Activated CD8-positive, alpha-beta memory T cell treated with anti-CD3 and anti-CD28 coated beads for 1 hour (primary cell): ENCODE results near the gene XKRX.
A peak's percentile ranks its signal among the peaks of the same experiment; 100 is the strongest.

Source experiments
- DNase-seq, 2 donors: peaks; one replicate each; pipeline ENCODE4 v3.0.0-alpha.2; 2020; ENCODE audit warnings: low read depth in 1 of 2; ENCODE audit errors: extremely low read depth in 1 of 2

The XKRX gene

DNA sequence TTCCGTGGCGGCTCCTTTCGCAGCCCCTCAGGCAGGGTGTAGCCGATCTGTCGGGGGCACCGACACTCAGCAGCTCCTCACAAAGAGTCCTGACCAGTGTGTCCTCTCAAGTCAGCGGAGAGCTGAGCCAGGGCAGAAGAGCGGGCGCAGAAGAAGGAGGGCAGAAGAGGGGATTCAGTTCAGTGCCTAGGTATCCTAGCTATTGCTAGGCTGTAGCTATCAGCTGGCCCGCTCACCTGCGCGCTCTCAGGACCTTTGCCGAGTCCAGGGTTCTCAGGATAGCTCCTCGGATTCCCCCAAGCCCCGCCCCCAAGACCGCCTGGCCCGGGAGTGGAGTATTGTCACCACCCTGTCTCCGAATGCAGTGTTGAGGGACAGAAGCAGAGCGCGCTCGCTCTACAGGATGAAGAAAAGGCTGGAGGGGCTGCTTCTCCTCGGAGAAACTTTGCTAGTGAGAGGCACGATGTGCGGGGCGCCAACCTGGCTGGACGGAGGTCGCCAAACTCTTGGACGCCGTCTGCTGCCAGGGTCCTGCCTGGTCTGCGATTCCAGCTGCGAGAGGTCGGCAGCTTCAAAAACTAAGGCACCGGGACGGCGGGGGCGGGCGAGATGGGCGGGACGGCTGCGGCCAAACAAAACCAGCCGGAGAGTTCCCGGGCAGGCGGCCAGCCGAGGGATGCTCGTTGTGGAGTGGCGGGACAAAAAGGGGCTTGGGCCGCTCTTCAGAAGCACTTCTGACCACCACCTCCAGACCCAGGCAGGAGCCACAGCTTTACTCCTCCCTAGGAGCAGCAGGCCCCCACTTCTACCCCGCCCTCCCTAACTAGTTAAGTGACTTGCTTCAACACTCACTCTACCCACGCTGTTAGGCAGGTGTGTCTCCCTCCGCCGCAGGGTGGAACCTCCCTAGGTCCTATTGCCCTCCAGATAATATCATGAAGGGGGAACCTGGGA, at the start of gene XKRX:
XKRX (minus strand) TSS at position 258 of the 954 bp plus-strand sequence. CDS start 613 bp downstream, outside the sequence.
- DNase-seq: peak; percentile 2 to 5

DNA sequence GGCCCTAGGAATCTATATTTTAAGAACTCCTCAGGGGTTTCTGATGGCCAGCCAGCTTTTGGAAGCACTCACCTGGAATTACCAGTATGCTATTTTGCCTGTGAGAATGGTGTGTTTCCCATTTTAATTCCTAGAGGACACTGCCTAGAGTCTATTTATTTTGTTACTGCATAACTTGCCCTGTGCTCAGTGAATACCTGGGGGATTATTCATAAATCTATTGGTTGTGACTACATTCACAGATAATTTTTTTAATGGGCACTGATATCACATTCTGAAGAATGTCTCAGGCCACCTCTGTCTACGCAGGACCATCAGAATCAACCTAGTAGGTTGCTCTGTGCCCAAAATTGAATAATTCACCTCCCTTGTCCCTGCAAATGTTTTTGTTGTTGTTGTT, 47.5 kb upstream of the XKRX start:
- DNase-seq: no peak

- no peak for DNase-seq
These were observed 46.5 kb upstream of the XKRX start for GRCh38 chrX:100975212-100975611.

DNA sequence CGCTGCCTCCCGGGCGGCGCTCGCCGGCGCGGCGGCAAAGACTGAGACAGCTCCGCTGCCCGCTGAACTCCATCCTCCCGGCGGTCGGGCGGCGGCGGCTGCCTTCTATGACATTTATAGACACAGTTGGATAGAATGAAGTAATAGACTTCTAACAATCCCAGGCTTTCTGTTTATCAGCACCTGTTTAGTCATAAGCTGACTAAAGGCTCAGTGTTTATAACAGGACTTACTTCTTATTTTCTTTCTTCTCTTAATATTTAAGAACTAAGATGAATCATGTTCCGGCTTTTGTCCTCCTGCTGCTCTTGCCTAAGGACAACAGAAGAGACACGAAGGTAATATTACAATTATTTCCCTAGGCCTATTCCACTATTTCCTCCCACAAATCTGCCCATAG, 44.7 kb upstream of the XKRX start:
- DNase-seq: no peak

DNA sequence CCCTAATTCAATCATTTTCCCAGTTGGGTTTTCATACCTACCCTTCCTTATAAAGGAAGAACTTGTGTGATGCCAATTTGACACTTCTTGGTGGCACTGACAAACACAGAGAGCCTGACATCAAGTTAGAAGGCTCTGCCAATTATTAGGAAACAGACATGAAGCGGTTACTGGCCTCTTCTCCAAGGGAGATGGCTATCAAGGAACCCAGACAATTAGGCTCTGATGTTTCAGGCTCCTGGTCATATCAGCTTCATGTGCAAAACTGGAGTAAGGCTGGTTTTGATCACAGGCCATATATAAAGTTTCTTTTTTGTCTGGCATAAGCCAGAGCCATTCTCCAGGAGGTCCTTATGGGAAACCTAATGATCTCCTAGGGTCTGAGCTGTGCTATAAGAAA, 41.2 kb upstream of the XKRX start:
- DNase-seq: no peak

GRCh38 chrX:100969408-100969807, 40.7 kb upstream of the XKRX start, which contains the start of gene ARL13A:
ARL13A (plus strand) TSS chrX:100969708; CDS start chrX:100973690, 3,982 bp downstream.
- no peak for DNase-seq

- no peak for DNase-seq
These were observed 35.6 kb upstream of the XKRX start for GRCh38 chrX:100964362-100964761.

- DNase-seq: no peak
These were observed 34.1 kb upstream of the XKRX start for GRCh38 chrX:100962811-100963210.

GRCh38 chrX:100948557-100948956, 19.8 kb upstream of the XKRX start:
- no peak for DNase-seq

GRCh38 chrX:100946299-100946927, 17.7 kb upstream of the XKRX start:
- DNase-seq: no peak

- no peak for DNase-seq
These were observed 15.9 kb upstream of the XKRX start for GRCh38 chrX:100944601-100945000.

- no peak for DNase-seq
These were observed 10.6 kb upstream of the XKRX start for GRCh38 chrX:100939333-100939732.

DNA sequence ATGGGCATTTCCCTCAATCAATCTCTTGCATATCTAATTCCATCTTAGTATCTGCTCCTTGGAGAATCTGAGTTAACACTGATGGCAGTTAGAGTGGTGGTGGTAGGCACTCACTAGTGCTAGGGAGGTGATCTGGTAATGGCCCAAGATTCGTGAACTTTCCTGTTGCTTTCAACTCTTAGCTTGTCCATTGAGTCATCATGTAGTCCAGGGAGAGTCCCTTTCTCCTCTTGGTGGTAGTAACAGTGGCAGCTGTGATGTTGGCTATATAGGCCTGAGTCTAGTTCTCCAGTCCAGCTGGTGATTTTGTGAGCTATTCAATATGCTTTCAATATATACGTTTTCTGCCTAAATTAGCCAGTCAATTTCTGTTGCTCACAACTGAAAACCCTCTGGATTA, 7.0 kb upstream of the XKRX start:
- no peak for DNase-seq

DNA sequence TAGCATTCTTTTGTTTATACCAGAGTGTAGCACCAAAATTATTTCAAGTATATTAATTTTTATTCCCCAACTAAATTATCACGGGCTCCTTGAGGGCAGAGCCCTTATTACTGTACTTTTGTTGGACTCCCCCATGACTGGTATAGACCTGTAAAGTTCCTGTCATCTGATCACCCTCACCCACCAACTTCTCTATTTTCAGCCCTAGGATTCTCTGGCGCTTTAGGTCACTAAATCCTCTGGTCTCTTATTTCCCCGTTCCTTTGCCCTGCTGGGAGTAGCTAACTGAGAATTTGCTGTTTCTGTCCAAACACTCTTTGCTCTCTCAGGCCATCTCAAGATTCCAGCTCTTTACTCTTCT, 3.2 kb upstream of the XKRX start:
- no peak for DNase-seq

DNA sequence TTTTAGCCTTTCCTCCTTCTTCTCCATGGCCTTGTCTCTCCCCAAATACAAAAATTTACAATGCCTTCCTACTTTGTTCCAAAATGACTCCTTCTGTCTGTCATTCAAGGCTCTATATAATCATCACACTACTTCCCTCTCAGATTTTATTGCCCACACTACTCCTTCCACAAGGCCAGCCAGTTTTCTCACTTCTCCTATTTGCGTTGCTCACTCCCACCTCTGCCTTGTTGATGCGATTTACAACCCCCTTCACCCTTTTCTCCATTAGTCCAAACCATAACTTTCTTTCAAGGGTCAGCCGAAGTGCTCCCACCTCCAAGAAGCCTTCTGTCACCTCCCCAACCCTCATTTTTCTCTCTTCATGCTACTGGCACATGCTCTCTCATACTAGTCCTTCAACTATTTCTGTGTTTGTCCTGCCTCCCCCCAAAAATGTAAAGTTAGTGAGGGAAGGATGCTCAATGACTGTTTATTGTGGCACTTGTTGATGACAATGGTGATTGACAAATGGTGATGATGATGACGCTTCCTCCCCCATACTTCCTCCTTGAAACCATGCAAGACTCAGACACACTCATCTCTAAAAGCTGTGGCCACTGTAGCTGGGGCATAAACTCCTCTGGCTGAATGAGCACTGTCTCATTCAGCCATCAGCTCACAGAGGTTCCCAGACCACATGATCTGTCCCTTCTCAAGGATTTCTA, 2.7 kb upstream of the XKRX start:
- DNase-seq: no peak

GRCh38 chrX:100926453-100926852, 2.3 kb downstream of the XKRX start:
- DNase-seq: no peak

GRCh38 chrX:100924375-100924774, 4.3 kb downstream of the XKRX start:
- DNase-seq: no peak

DNA sequence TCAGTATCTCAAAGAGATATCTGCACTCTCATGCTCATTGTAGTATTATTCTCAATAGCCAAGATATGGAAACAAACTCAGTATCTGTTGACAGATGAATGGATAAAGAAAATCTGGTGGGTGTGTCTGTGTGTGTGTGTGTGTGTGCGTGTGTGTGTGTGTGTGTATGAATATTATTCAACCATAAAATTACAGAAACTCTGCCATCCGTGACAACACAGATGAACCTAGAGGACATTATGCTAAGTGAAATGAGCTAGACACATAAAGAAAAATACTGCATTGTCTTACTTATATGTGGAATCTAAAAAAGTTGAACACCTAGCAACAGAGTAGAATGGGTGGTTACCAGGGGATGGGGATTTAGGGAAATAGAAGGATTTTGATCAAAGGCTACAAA, 13.2 kb downstream of the XKRX start:
- DNase-seq: no peak

DNA sequence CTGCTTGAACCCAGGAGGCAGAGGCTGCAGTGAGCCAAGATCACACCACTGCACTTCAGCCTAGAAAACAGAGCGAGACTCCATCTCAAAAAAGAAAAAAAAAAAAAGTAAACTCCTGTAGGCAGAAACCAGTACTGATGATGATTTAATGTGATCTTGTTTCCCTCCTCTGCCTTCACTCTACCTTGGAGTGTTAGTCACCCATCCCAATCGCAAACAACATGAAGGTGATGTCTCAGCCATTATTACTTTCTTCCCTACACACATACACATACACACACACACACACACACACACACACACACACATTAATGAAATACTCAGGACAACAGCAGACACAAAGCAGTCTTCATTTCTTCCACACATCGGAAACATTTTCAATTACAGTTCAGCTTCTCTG, 15.6 kb downstream of the XKRX start:
- DNase-seq: no peak

GRCh38 chrX:100911731-100912130, 17.0 kb downstream of the XKRX start:
- DNase-seq: no peak

DNA sequence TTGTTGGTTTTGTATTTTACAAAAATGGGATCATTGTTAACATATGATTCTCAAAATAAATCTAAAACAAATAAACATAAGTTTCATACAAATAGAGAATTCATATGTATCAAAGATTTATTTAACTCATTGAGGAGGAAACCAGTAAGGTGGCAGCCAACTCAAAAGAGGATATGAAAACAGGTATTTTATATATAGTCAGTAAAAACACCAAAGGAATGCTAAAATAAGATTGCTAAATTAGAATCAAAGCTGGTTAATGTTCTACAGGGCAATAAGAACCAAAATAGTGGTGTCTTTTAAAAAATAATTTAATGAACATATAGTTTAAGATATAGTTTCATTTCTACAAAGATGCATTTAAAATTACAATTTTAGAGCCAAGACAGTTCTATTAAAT, 23.1 kb downstream of the XKRX start:
- no peak for DNase-seq

DNA sequence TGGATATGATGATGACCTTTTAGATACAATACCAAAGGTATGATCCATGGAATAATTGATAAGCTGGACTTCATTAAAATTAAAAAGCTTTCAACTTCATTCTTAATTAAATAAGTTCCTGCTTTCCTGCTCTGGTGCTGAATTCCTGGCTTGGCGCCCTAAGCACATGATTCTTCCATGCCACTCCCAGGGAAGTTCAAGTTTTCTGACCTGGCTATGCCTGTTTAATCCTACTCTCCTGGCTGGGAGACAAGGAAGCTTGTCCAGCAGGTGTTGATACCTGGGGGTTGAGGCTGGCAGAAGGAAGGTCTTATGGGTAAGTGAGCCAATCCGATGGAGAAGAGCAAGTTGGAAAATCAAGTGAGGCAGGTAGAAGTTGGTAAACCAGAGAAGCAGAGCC, 24.3 kb downstream of the XKRX start:
- no peak for DNase-seq
